NT2/D1 (cell line): ENCODE results near the gene FLYWCH1.
A peak's percentile ranks its signal among the peaks of the same experiment; 100 is the strongest.

Experiments used
- DNase-seq: peaks from one replicate; pipeline ENCODE4 v3.0.0-alpha.2; 2011; ENCODE audit warnings: low read depth, low spot score
- H3K27me3 ChIP-seq: 2 replicates; pipeline ENCODE4 v1.6.0; 2011; ENCODE audit warnings: mild to moderate bottlenecking; ENCODE audit not compliant: insufficient read length, insufficient read depth
- H3K36me3 ChIP-seq: 2 replicates; pipeline ENCODE4 v1.6.1; 2011; ENCODE audit warnings: mild to moderate bottlenecking, low read length, mixed read lengths; ENCODE audit not compliant: insufficient read depth, insufficient read length
- H3K4me1 ChIP-seq: 2 replicates; pipeline ENCODE4 v1.5.1; 2011; ENCODE audit not compliant: insufficient read depth, insufficient read length
- H3K4me3 ChIP-seq: 2 replicates; pipeline ENCODE4 v1.5.1; 2011; ENCODE audit warnings: low read depth; ENCODE audit not compliant: insufficient read length
- H3K9ac ChIP-seq: 2 replicates; pipeline ENCODE4 v1.6.0; 2011; ENCODE audit warnings: low read depth; ENCODE audit not compliant: insufficient read length
- H3K9me3 ChIP-seq: 2 replicates; pipeline ENCODE4 v1.5.1; 2011; ENCODE audit warnings: mild to moderate bottlenecking, low read length; ENCODE audit not compliant: insufficient read depth
- SUZ12 ChIP-seq: IDR thresholded peaks from 2 replicates; pipeline ENCODE4 v1.6.1; 2011; ENCODE audit not compliant: insufficient read length, insufficient read depth; ENCODE audit errors: extremely low read depth
- YY1 ChIP-seq: IDR thresholded peaks from 2 replicates; pipeline ENCODE4 v1.6.1; 2011; ENCODE audit not compliant: insufficient read length, insufficient read depth
- ZNF274 ChIP-seq: IDR thresholded peaks from 2 replicates; pipeline ENCODE4 v1.6.1; 2011; ENCODE audit warnings: mild to moderate bottlenecking, low read depth, low read length

Gene FLYWCH1

GRCh38 chr16:2987286-2987685, 75.6 kb downstream of the FLYWCH1 start:
- TF ChIP-seq YY1 (no peak), SUZ12 (no peak), ZNF274 (no peak)
- Histone ChIP-seq H3K36me3 (no peaks in the 10 kb centered on the region), H3K4me1 (peaks cover 36% of the 10 kb centered on the region), H3K9me3 (no peaks in the 10 kb centered on the region), H3K4me3 (no peak overlapping the region), H3K27me3 (peaks cover 3% of the 10 kb centered on the region), H3K9ac (peak overlapping the region; percentile 56)
- no peak for DNase-seq

- Histone ChIP-seq H3K4me3 (no peak overlapping the region), H3K9me3 (no peaks in the 10 kb centered on the region), H3K4me1 (peaks cover 37% of the 10 kb centered on the region), H3K9ac (peak overlapping the region; percentile 56), H3K27me3 (peaks cover 3% of the 10 kb centered on the region), H3K36me3 (no peaks in the 10 kb centered on the region)
- no peak for TF ChIP-seq ZNF274
- TF ChIP-seq SUZ12: no peak
- TF ChIP-seq YY1: no peak
- no peak for DNase-seq
These were observed 76.1 kb downstream of the FLYWCH1 start for GRCh38 chr16:2987833-2988232.

- H3K27me3 ChIP-seq: peaks cover 3% of the 10 kb centered on the region
- peak overlapping the region; percentile 56 for H3K9ac ChIP-seq
- H3K4me3 ChIP-seq: no peak overlapping the region
- H3K9me3 ChIP-seq: no peaks in the 10 kb centered on the region
- DNase-seq: no peak
- TF ChIP-seq YY1 (no peak), ZNF274 (no peak), SUZ12 (no peak)
- H3K4me1 ChIP-seq: peaks cover 34% of the 10 kb centered on the region
- no peaks in the 10 kb centered on the region for H3K36me3 ChIP-seq
These were observed 76.9 kb downstream of the FLYWCH1 start for GRCh38 chr16:2988590-2989099.

- no peak for DNase-seq
- TF ChIP-seq ZNF274: no peak
- no peak for TF ChIP-seq SUZ12
- no peak for TF ChIP-seq YY1
- H3K36me3 ChIP-seq: no peaks in the 10 kb centered on the region
- no peaks in the 10 kb centered on the region for H3K9me3 ChIP-seq
- H3K9ac ChIP-seq: no peak overlapping the region
- H3K4me3 ChIP-seq: no peak overlapping the region
- peaks cover 3% of the 10 kb centered on the region for H3K27me3 ChIP-seq
- peaks cover 28% of the 10 kb centered on the region for H3K4me1 ChIP-seq
These were observed 79.2 kb downstream of the FLYWCH1 start for GRCh38 chr16:2990891-2991290.

GRCh38 chr16:2991566-2992261, 80.0 kb downstream of the FLYWCH1 start:
- Histone ChIP-seq H3K36me3 (no peaks in the 10 kb centered on the region), H3K4me3 (no peak overlapping the region), H3K9ac (no peak overlapping the region), H3K4me1 (peaks cover 32% of the 10 kb centered on the region), H3K27me3 (peaks cover 3% of the 10 kb centered on the region), H3K9me3 (no peaks in the 10 kb centered on the region)
- TF ChIP-seq ZNF274 (no peak), SUZ12 (no peak), YY1 (no peak)
- DNase-seq: no peak

- H3K4me1 ChIP-seq: peaks cover 33% of the 10 kb centered on the region
- no peak for TF ChIP-seq ZNF274
- no peak for TF ChIP-seq YY1
- TF ChIP-seq SUZ12: no peak
- H3K9me3 ChIP-seq: no peaks in the 10 kb centered on the region
- H3K4me3 ChIP-seq: no peak overlapping the region
- peaks cover 3% of the 10 kb centered on the region for H3K27me3 ChIP-seq
- no peak overlapping the region for H3K9ac ChIP-seq
- H3K36me3 ChIP-seq: no peaks in the 10 kb centered on the region
- DNase-seq: no peak
These were observed 80.8 kb downstream of the FLYWCH1 start for GRCh38 chr16:2992383-2993081.

- Histone ChIP-seq H3K27me3 (peaks cover 3% of the 10 kb centered on the region), H3K4me3 (no peak overlapping the region), H3K36me3 (no peaks in the 10 kb centered on the region), H3K9me3 (no peaks in the 10 kb centered on the region), H3K9ac (peak overlapping the region; percentile 38), H3K4me1 (peaks cover 27% of the 10 kb centered on the region)
- no peak for DNase-seq
- no peak for TF ChIP-seq YY1
- no peak for TF ChIP-seq ZNF274
- TF ChIP-seq SUZ12: no peak
These were observed 84.6 kb downstream of the FLYWCH1 start for GRCh38 chr16:2996298-2996697.
